Stimulated activated naive CD8-positive, alpha-beta T cell treated with anti-CD3 and anti-CD28 coated beads, Interleukin-15, amount 100 ng/mL, for 72 hours (primary cell): ENCODE results near the gene TCERG1.

ENCODE experiments used
- ATAC-seq: fragments of 150-1000 bp; cut with Tn5 transposase; 2 replicates; pipeline ENCODE4 v1.10.0; 2021; ENCODE audit warnings: mild to moderate bottlenecking, moderate library complexity
- DNase-seq, 2 donors: peaks; one replicate each; pipeline ENCODE4 v3.0.0; 2021 to 2022
- H3K27ac Mint-ChIP-seq, 2 donors: one replicate each; pipeline ENCODE4 v1.8.0; 2022; ENCODE audit warnings: mild to moderate bottlenecking in 2 of 2, mixed read lengths in 2 of 2, moderate library complexity in 2 of 2
- H3K27me3 Mint-ChIP-seq: one replicate; pipeline ENCODE4 v1.8.0; 2022; ENCODE audit warnings: mixed read lengths
- H3K4me1 Mint-ChIP-seq: one replicate; pipeline ENCODE4 v1.8.0; 2022; ENCODE audit warnings: mild to moderate bottlenecking, mixed read lengths
- H3K4me3 Mint-ChIP-seq, 2 donors: one replicate each; pipeline ENCODE4 v1.8.0; 2022; ENCODE audit warnings: mild to moderate bottlenecking in 2 of 2, mixed read lengths in 2 of 2, moderate library complexity in 1 of 2
- H3K9me3 Mint-ChIP-seq, 2 donors: one replicate each; pipeline ENCODE4 v1.8.0; 2022; ENCODE audit warnings: mixed read lengths in 2 of 2

TCERG1 gene

GRCh38 chr5:146446861-146447733, at the start of gene TCERG1:
Gene TCERG1 (plus strand): TSS chr5:146447333. CDS start chr5:146447350, 17 bp downstream.
- H3K4me3 Mint-ChIP-seq, result peak within 1 kb of the TSS; percentile 89 to 100
- peak; percentile 97 to 99 for DNase-seq
- no peaks in the 10 kb centered on the region for H3K27me3 Mint-ChIP-seq
- ATAC-seq, result peak; percentile 91
- peaks cover 37% of the 10 kb centered on the region for H3K4me1 Mint-ChIP-seq
- peak within 1 kb of the TSS; percentile 99 to 100 for H3K27ac Mint-ChIP-seq
- no peaks in the 10 kb centered on the region for H3K9me3 Mint-ChIP-seq

DNA sequence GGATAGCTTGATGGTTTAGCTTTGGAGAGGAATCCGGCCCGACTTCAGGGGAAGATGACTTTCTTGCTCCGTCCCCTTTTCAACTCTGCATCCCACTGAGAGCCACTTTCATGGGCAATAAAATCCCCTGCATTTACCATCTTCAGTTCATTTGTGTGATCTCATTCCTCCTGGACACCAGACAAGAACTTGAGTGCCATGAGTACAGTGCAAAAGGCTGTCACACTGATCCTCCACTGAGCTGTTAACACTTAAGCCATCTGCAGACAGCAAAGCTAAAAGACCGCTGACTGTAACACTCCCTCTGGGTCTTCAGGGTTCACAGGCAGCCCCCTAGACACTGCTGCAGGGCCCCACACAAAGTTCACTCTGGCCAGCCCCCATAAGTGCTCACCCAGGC, 48.3 kb upstream of the TCERG1 start:
- Mint-ChIP-seq H3K27me3 (peaks cover 67% of the 10 kb centered on the region), H3K4me3 (no peak overlapping the region), H3K27ac (no peak overlapping the region), H3K4me1 (no peaks in the 10 kb centered on the region), H3K9me3 (no peaks in the 10 kb centered on the region)
- DNase-seq, result no peak
- peak; percentile 12 for ATAC-seq

DNA sequence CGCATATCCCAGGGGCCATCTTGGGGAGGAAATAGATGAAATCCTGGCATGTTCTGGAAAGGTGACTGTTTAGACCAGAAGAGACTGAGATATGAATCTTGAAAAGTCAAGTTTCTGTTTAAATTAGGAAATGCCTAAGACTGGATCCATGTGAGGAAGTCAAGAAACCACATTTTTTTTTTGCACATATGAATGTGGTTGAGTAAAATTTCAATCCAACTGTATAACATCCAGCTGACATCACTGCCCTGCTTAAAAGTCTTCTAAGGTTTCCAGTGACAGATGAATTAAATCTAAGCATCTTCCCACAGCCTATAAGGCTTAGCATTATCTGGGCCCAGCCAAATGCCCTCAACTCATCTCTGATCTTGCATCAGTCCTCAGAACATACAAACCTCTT, 47.7 kb upstream of the TCERG1 start:
- H3K4me1 Mint-ChIP-seq, result no peaks in the 10 kb centered on the region
- ATAC-seq (no peak), DNase-seq (no peak)
- no peak overlapping the region for H3K4me3 Mint-ChIP-seq
- H3K27ac Mint-ChIP-seq, result no peak overlapping the region
- peaks cover 66% of the 10 kb centered on the region for H3K27me3 Mint-ChIP-seq
- H3K9me3 Mint-ChIP-seq, result no peaks in the 10 kb centered on the region

DNA sequence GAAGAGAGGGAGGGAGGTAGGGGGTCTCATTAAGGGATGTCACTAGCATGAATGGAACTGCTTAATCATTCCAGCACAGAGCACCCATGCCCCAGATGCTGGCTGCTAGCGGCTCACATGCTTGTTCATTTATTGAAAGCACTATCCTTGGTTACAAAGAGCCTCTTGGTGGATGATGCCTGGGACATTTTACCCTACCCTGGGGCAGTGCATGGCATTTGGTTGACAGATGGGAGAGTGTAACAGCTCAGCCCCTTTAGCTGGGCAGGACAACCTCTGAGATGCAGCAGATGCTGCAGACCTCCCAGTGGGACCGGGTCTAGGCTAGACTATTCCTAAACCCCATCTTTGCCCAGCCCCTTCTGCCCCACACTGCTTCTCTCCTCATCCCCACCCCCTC, 46.9 kb upstream of the TCERG1 start:
- Mint-ChIP-seq H3K9me3 (no peaks in the 10 kb centered on the region), H3K4me1 (no peaks in the 10 kb centered on the region), H3K27me3 (peaks cover 58% of the 10 kb centered on the region), H3K27ac (no peak overlapping the region), H3K4me3 (no peak overlapping the region)
- DNase-seq (no peak), ATAC-seq (no peak)

DNA sequence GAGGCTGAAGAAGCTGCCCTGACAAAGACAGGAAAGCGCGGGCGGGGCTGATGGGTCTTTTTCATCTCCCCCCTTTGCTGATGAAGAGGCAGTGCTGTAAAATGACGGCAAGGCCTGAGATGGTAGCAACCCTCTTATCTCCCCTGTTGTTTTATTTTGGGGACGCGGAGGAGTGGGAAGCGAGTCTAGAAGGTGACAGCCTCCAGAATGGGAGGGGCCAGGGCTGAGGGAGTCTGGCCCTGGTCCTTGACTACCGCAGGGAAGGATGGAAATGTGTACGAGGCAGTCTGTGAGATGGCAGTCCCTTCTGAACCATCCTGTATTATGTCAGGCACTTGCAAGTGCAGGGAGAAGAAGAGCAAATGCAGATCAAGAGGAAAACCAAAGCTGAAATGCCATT, 46.1 kb upstream of the TCERG1 start:
- H3K4me3 Mint-ChIP-seq, result no peak overlapping the region
- ATAC-seq (no peak), DNase-seq (no peak)
- H3K27me3 Mint-ChIP-seq, result peaks cover 54% of the 10 kb centered on the region
- no peaks in the 10 kb centered on the region for H3K9me3 Mint-ChIP-seq
- H3K27ac Mint-ChIP-seq, result no peak overlapping the region
- H3K4me1 Mint-ChIP-seq, result no peaks in the 10 kb centered on the region

DNA sequence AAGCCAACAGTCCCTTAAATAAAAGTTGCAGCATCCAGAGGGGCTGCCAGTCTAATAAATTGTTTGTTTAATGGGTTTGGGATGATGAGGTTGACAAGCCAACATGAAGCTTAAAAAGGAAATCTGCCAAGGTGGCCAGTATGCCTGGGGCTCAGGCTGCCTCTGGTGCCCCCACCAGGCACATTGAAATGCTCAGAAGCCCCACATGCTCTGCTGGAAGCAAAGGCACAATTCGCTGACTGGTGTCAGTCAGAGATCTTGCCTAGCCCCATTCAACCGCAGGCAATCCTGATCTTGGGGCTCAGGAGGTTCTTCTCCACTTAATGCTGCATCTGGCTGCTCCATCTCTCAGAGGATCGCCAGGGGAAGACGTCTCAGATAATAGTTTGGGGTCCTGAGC, 44.2 kb upstream of the TCERG1 start:
- no peak overlapping the region for H3K4me3 Mint-ChIP-seq
- no peak overlapping the region for H3K27ac Mint-ChIP-seq
- peaks cover 50% of the 10 kb centered on the region for H3K27me3 Mint-ChIP-seq
- DNase-seq, result no peak
- ATAC-seq, result no peak
- no peaks in the 10 kb centered on the region for H3K4me1 Mint-ChIP-seq
- H3K9me3 Mint-ChIP-seq, result no peaks in the 10 kb centered on the region

DNA sequence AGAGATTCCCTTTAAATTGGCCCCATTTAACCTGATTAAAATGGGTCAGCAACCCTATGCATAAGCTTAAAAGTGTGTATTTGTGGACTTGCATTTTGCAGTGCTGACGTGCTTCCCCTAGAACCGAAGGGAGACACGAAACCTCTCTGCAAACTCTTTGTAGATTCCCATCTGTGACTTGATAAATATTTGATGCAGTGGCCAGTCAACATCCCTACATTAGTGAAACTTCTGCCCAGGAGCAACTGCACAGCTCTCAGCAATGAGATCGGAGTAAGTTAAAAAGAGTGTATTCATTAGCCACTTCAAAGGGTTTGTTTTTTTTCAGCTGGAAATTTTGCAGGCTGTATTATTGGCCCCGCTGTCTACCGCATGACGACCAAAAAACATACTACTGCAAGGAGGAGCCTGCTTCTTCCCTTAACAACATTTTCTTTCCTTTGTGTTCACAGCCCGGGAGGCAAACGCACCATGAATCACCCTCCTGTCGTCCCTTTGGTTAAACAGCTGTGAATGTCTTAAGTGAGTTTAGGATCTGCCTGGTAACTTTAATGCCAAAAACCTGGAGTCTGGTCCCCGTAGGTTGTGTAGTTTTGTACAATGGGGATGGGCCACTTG, 38.0 kb upstream of the TCERG1 start:
- DNase-seq (no peak), ATAC-seq (no peak)
- Mint-ChIP-seq H3K27me3 (peaks cover under 1% of the 10 kb centered on the region), H3K27ac (no peak overlapping the region), H3K4me1 (no peaks in the 10 kb centered on the region), H3K4me3 (no peak overlapping the region), H3K9me3 (no peaks in the 10 kb centered on the region)

DNA sequence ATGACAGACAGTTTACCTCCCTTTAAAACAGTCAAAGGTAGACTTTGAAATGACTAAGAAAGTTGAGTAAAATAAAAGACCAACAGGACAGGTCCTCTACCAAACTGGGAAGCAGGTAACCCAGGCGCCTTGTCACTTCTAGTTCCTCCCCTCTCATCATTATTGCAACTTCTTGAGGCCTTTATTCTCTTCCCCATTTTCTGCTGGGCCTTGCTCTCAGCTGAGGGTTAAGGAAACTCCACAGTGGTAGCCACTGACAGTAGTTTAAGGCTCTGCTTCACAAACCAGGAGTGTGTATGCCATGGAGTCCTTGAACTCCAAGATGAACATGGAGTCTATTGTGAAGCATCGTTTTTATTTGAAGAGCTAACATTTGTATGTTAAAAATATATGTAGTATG, 36.9 kb upstream of the TCERG1 start:
- Mint-ChIP-seq H3K4me1 (no peaks in the 10 kb centered on the region), H3K27me3 (no peaks in the 10 kb centered on the region), H3K4me3 (no peak overlapping the region), H3K27ac (no peak overlapping the region), H3K9me3 (no peaks in the 10 kb centered on the region)
- DNase-seq (no peak), ATAC-seq (no peak)

GRCh38 chr5:146419696-146420095, 27.4 kb upstream of the TCERG1 start:
- no peak for ATAC-seq
- Mint-ChIP-seq H3K4me3 (no peak overlapping the region), H3K27me3 (peaks cover 7% of the 10 kb centered on the region), H3K9me3 (no peaks in the 10 kb centered on the region), H3K27ac (no peak overlapping the region), H3K4me1 (no peaks in the 10 kb centered on the region)
- no peak for DNase-seq

DNA sequence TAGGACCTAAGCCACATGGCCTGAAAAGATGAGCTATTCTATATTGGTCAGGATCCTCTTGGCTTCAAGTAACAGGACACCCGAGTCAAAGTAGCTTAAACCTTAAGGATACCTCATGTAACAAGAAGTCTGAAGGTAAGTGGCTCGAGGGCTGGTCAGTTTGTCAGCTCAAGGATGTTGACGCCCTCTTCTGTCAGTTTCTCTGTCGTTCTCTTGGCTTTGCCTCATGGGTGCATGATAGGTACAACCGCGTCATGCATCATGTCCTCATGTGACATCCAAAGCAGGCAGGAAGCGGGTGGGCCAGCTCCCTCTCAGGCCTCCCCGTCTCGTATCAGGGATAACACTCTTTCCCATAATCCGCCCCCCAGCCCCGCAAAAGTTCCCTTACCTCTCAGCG, 22.1 kb upstream of the TCERG1 start:
- H3K4me3 Mint-ChIP-seq, result no peak overlapping the region
- H3K9me3 Mint-ChIP-seq, result no peaks in the 10 kb centered on the region
- H3K4me1 Mint-ChIP-seq, result peaks cover 12% of the 10 kb centered on the region
- no peak for DNase-seq
- H3K27ac Mint-ChIP-seq, result no peak overlapping the region
- H3K27me3 Mint-ChIP-seq, result peaks cover 23% of the 10 kb centered on the region
- no peak for ATAC-seq

- ATAC-seq, result no peak
- Mint-ChIP-seq H3K27me3 (peaks cover 33% of the 10 kb centered on the region), H3K27ac (no peak overlapping the region)
Observed at GRCh38 chr5:146426305-146426704, 20.8 kb upstream of the TCERG1 start.

GRCh38 chr5:146426853-146427618, 20.1 kb upstream of the TCERG1 start:
- ATAC-seq, result peak; percentile 45
- peaks cover 12% of the 10 kb centered on the region for H3K4me1 Mint-ChIP-seq

More at GRCh38 chr5:146426305-146426704, 20.8 kb upstream of the TCERG1 start:
- Mint-ChIP-seq H3K4me1 (peaks cover 12% of the 10 kb centered on the region), H3K4me3 (no peak overlapping the region), H3K9me3 (no peaks in the 10 kb centered on the region)
- no peak for DNase-seq

GRCh38 chr5:146427619-146427997, 19.5 kb upstream of the TCERG1 start:
- no peak overlapping the region for H3K27ac Mint-ChIP-seq
- no peak overlapping the region for H3K4me3 Mint-ChIP-seq
- no peak for DNase-seq
- H3K4me1 Mint-ChIP-seq, result peaks cover 12% of the 10 kb centered on the region
- H3K27me3 Mint-ChIP-seq, result peaks cover 44% of the 10 kb centered on the region
- no peak for ATAC-seq
- no peaks in the 10 kb centered on the region for H3K9me3 Mint-ChIP-seq

More at GRCh38 chr5:146426853-146427618, 20.1 kb upstream of the TCERG1 start:
- no peak overlapping the region for H3K27ac Mint-ChIP-seq
- H3K27me3 Mint-ChIP-seq, result peaks cover 39% of the 10 kb centered on the region
- H3K9me3 Mint-ChIP-seq, result no peaks in the 10 kb centered on the region
- no peak overlapping the region for H3K4me3 Mint-ChIP-seq
- DNase-seq, result no peak

GRCh38 chr5:146428658-146429057, 18.5 kb upstream of the TCERG1 start:
- no peak for DNase-seq
- no peak for ATAC-seq
- Mint-ChIP-seq H3K9me3 (no peaks in the 10 kb centered on the region), H3K27me3 (peaks cover 48% of the 10 kb centered on the region), H3K4me3 (no peak overlapping the region), H3K27ac (no peak overlapping the region), H3K4me1 (peaks cover 12% of the 10 kb centered on the region)

DNA sequence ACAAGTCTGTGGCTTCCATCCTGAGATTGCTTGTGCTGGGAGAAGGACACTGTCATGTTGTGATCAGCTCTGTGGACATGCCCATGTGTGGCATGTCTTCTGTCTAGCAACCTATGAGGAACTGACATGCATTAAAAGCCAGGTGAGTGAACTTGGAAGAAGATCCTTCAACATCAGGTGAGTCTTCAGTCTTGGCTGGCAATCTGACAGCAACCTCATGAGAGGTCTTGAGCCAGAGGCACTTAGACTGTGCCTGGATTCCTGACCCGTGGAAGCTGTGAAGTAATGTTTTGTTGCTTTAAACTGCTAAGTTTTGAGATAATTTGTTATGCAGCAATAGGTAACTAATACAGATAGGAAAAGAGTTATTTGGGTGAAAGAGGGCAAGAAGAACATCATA, 6.8 kb upstream of the TCERG1 start:
- Mint-ChIP-seq H3K27ac (no peak overlapping the region), H3K27me3 (peaks cover 8% of the 10 kb centered on the region), H3K4me3 (no peak overlapping the region), H3K4me1 (no peaks in the 10 kb centered on the region), H3K9me3 (no peaks in the 10 kb centered on the region)
- ATAC-seq (no peak), DNase-seq (no peak)
